Measurements from ENCODE around the gene DNAH7.

Gene DNAH7

GRCh38 chr2:195902857-195903256 lies 165.8 kb downstream of the DNAH7 start:
- H3K36me3 ChIP-seq (ENCODE audit: insufficient read depth, low read length), result no peaks in the 10 kb centered on the region
- no peak for DNase-seq (ENCODE audit: low read depth, low spot score)
- H3K9me3 ChIP-seq (ENCODE audit: low read depth, low read length), result no peaks in the 10 kb centered on the region
- TF ChIP-seq EZH2 (IDR thresholded peaks at IDR 0.05) (no peak), POLR2AphosphoS5 (IDR thresholded peaks at IDR 0.05; ENCODE audit: borderline replicate concordance, low read depth, low read length) (no peak), FOXP2 (optimal IDR thresholded peaks at IDR 0.05; ENCODE audit: control extremely low read depth, extremely low read length, insufficient read depth) (no peak)
- no peak overlapping the region for H3K27ac ChIP-seq
- H3K9ac ChIP-seq (ENCODE audit: insufficient read length), result no peak overlapping the region
- H3K4me3 ChIP-seq, result no peak overlapping the region

- TF ChIP-seq POLR2AphosphoS5 (IDR thresholded peaks at IDR 0.05; ENCODE audit: borderline replicate concordance, low read depth, low read length), result no peak
- TF ChIP-seq FOXP2 (optimal IDR thresholded peaks at IDR 0.05; ENCODE audit: control extremely low read depth, extremely low read length, insufficient read depth), result no peak
- TF ChIP-seq EZH2 (IDR thresholded peaks at IDR 0.05), result no peak
- peak overlapping the region; percentile 63 for H3K27ac ChIP-seq
- H3K4me3 ChIP-seq, result peak overlapping the region; percentile 47
- DNase-seq (ENCODE audit: low read depth, low spot score), result no peak
- peak overlapping the region; percentile 30 for H3K9ac ChIP-seq (ENCODE audit: insufficient read length)
- H3K9me3 ChIP-seq (ENCODE audit: low read depth, low read length), result no peaks in the 10 kb centered on the region
- no peaks in the 10 kb centered on the region for H3K36me3 ChIP-seq (ENCODE audit: insufficient read depth, low read length)
These were observed 169.4 kb downstream of the DNAH7 start for GRCh38 chr2:195899226-195899625.

- peak; percentile 63 for DNase-seq (ENCODE audit: low read depth, low spot score)
- Histone ChIP-seq H3K4me3 (peak overlapping the region; percentile 47), H3K9me3 (ENCODE audit: low read depth, low read length) (no peaks in the 10 kb centered on the region), H3K9ac (ENCODE audit: insufficient read length) (peak overlapping the region; percentile 30), H3K36me3 (ENCODE audit: insufficient read depth, low read length) (no peaks in the 10 kb centered on the region), H3K27ac (peak overlapping the region; percentile 63)
- TF ChIP-seq POLR2AphosphoS5 (IDR thresholded peaks at IDR 0.05; ENCODE audit: borderline replicate concordance, low read depth, low read length) (no peak), FOXP2 (optimal IDR thresholded peaks at IDR 0.05; ENCODE audit: control extremely low read depth, extremely low read length, insufficient read depth) (no peak), EZH2 (IDR thresholded peaks at IDR 0.05) (no peak)
These were observed 170.0 kb downstream of the DNAH7 start for GRCh38 chr2:195898505-195899191.

GRCh38 chr2:195891081-195891480 lies 177.6 kb downstream of the DNAH7 start:
- no peak overlapping the region for H3K27ac ChIP-seq
- H3K9me3 ChIP-seq (ENCODE audit: low read depth, low read length), result no peaks in the 10 kb centered on the region
- no peak for DNase-seq (ENCODE audit: low read depth, low spot score)
- TF ChIP-seq FOXP2 (optimal IDR thresholded peaks at IDR 0.05; ENCODE audit: control extremely low read depth, extremely low read length, insufficient read depth) (no peak), POLR2AphosphoS5 (IDR thresholded peaks at IDR 0.05; ENCODE audit: borderline replicate concordance, low read depth, low read length) (no peak), EZH2 (IDR thresholded peaks at IDR 0.05) (no peak)
- no peaks in the 10 kb centered on the region for H3K36me3 ChIP-seq (ENCODE audit: insufficient read depth, low read length)
- H3K9ac ChIP-seq (ENCODE audit: insufficient read length), result no peak overlapping the region
- no peak overlapping the region for H3K4me3 ChIP-seq

GRCh38 chr2:195879153-195879552 lies 189.5 kb downstream of the DNAH7 start:
- H3K9me3 ChIP-seq (ENCODE audit: low read depth, low read length), result no peaks in the 10 kb centered on the region
- TF ChIP-seq EZH2 (IDR thresholded peaks at IDR 0.05), result no peak
- no peak for TF ChIP-seq POLR2AphosphoS5 (IDR thresholded peaks at IDR 0.05; ENCODE audit: borderline replicate concordance, low read depth, low read length)
- no peak for TF ChIP-seq FOXP2 (optimal IDR thresholded peaks at IDR 0.05; ENCODE audit: control extremely low read depth, extremely low read length, insufficient read depth)
- H3K36me3 ChIP-seq (ENCODE audit: insufficient read depth, low read length), result no peaks in the 10 kb centered on the region
- H3K4me3 ChIP-seq, result no peak overlapping the region
- no peak for DNase-seq (ENCODE audit: low read depth, low spot score)
- no peak overlapping the region for H3K27ac ChIP-seq
- no peak overlapping the region for H3K9ac ChIP-seq (ENCODE audit: insufficient read length)

- no peak for TF ChIP-seq FOXP2 (optimal IDR thresholded peaks at IDR 0.05; ENCODE audit: control extremely low read depth, extremely low read length, insufficient read depth)
- no peak for TF ChIP-seq EZH2 (IDR thresholded peaks at IDR 0.05)
- TF ChIP-seq POLR2AphosphoS5 (IDR thresholded peaks at IDR 0.05; ENCODE audit: borderline replicate concordance, low read depth, low read length), result no peak
- Histone ChIP-seq H3K9me3 (ENCODE audit: low read depth, low read length) (no peaks in the 10 kb centered on the region), H3K4me3 (no peak overlapping the region), H3K27ac (no peak overlapping the region), H3K36me3 (ENCODE audit: insufficient read depth, low read length) (no peaks in the 10 kb centered on the region), H3K9ac (ENCODE audit: insufficient read length) (no peak overlapping the region)
- no peak for DNase-seq (ENCODE audit: low read depth, low spot score)
These were observed 197.3 kb downstream of the DNAH7 start for GRCh38 chr2:195871326-195871725.

GRCh38 chr2:195864316-195864715 lies 204.3 kb downstream of the DNAH7 start:
- no peak for DNase-seq (ENCODE audit: low read depth, low spot score)
- H3K36me3 ChIP-seq (ENCODE audit: insufficient read depth, low read length), result no peaks in the 10 kb centered on the region
- H3K27ac ChIP-seq, result no peak overlapping the region
- TF ChIP-seq POLR2AphosphoS5 (IDR thresholded peaks at IDR 0.05; ENCODE audit: borderline replicate concordance, low read depth, low read length) (no peak), EZH2 (IDR thresholded peaks at IDR 0.05) (no peak), FOXP2 (optimal IDR thresholded peaks at IDR 0.05; ENCODE audit: control extremely low read depth, extremely low read length, insufficient read depth) (no peak)
- no peaks in the 10 kb centered on the region for H3K9me3 ChIP-seq (ENCODE audit: low read depth, low read length)
- no peak overlapping the region for H3K9ac ChIP-seq (ENCODE audit: insufficient read length)
- H3K4me3 ChIP-seq, result no peak overlapping the region

GRCh38 chr2:195863564-195863963 lies 205.1 kb downstream of the DNAH7 start:
- Histone ChIP-seq H3K9me3 (ENCODE audit: low read depth, low read length) (no peaks in the 10 kb centered on the region), H3K27ac (no peak overlapping the region), H3K36me3 (ENCODE audit: insufficient read depth, low read length) (no peaks in the 10 kb centered on the region), H3K9ac (ENCODE audit: insufficient read length) (no peak overlapping the region), H3K4me3 (no peak overlapping the region)
- no peak for TF ChIP-seq EZH2 (IDR thresholded peaks at IDR 0.05)
- no peak for TF ChIP-seq POLR2AphosphoS5 (IDR thresholded peaks at IDR 0.05; ENCODE audit: borderline replicate concordance, low read depth, low read length)
- TF ChIP-seq FOXP2 (optimal IDR thresholded peaks at IDR 0.05; ENCODE audit: control extremely low read depth, extremely low read length, insufficient read depth), result no peak
- no peak for DNase-seq (ENCODE audit: low read depth, low spot score)

GRCh38 chr2:195863121-195863520 lies 205.5 kb downstream of the DNAH7 start:
- no peaks in the 10 kb centered on the region for H3K9me3 ChIP-seq (ENCODE audit: low read depth, low read length)

More at GRCh38 chr2:195863121-195863520, 205.5 kb downstream of the DNAH7 start:
- no peaks in the 10 kb centered on the region for H3K36me3 ChIP-seq (ENCODE audit: insufficient read depth, low read length)
- DNase-seq (ENCODE audit: low read depth, low spot score), result no peak
- TF ChIP-seq POLR2AphosphoS5 (IDR thresholded peaks at IDR 0.05; ENCODE audit: borderline replicate concordance, low read depth, low read length), result no peak
- no peak for TF ChIP-seq EZH2 (IDR thresholded peaks at IDR 0.05)
- TF ChIP-seq FOXP2 (optimal IDR thresholded peaks at IDR 0.05; ENCODE audit: control extremely low read depth, extremely low read length, insufficient read depth), result no peak
- H3K4me3 ChIP-seq, result no peak overlapping the region
- H3K27ac ChIP-seq, result no peak overlapping the region
- no peak overlapping the region for H3K9ac ChIP-seq (ENCODE audit: insufficient read length)
